Lung microvascular endothelial cell (primary cell): Measurements from ENCODE around the gene REG3G. TPM values are rescaled to one million over a fixed set of nuclear protein-coding genes. Genes with fewer than 3 reads are reported as not detected.
"Not testable (repeated sequence)": the region's sequence is repeated elsewhere in the genome, so short reads cannot be mapped to it uniquely, and the experiment has no call there.

Experiments
- DNase-seq, 2 donors: peaks; one replicate each; pipeline versions ENCODE4 v3.0.0 to v3.0.0-alpha.2; 2010; ENCODE audit warnings: low read depth in 2 of 2
- total RNA-seq: library from RNA; depleted of rRNA; stranded (reverse); fragments of >200 nt; gene quantifications from 2 replicates; pipeline ENCODE4 v1.2.1, GENCODE V29; 2014

The REG3G gene
- total RNA-seq, 1 donor from 2014 or later: not detected

DNA sequence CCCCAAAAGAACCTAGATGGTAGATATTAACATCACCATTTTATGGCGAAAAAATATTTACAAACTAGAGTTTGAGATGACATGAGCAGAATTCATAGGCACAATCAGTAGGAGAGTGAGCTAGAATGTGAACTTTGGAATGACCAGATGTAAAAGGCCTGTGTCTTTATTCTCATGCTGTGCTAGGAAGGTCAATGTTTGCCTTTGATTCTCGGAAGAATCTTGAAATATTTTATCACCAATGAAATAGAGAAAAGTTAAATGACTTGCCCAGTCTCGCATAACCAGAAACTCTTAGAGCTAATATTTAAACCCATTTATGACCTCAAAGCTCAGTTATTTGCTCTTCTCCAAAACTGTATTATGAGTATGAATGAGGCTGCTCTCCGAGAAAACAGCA, 9.2 kb upstream of the REG3G start:
- no peak for DNase-seq

GRCh38 chr2:79026061-79026460, 559 bp downstream of the REG3G start:
- DNase-seq: no peak

DNA sequence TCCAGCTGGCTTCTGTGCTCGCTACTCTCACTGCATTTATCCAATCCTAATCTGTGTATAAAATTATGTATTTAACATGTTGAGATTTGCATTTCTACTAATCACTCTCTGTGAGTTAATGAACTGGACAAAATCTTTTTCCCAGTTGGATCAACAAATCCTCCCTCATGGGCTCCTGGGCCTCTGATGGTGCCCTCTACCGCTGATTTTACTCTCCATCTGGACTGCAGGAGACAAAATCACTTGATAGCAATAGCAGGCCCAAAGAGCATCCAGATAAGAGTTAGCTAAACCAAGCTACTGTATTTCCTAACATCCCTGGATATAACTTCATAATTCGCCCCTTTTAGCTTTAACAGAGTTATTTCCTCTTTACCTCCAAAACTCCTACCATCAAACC, 14.4 kb downstream of the REG3G start:
- DNase-seq: no peak

- DNase-seq: no peak
Observed at GRCh38 chr2:79041032-79041448, 15.5 kb downstream of the REG3G start.

DNA sequence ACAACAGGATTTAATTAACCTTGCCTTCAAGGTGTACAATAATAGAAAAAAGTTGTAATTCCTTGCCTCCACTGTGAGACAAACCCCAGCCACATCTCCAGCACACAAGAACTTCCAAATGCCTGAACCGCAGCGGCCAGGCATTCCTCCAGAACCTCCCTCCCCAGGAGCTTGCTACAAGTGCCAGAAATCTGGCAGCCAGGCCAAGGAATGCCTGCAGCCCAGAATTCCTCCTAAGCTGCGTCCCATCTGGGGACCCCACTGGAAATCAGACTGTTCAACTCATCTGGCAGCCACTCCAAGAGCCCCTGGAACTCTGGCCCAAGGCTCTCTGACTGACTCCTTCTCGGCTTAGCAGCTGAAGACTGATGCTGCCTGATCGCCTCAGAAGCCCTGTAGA, 28.0 kb downstream of the REG3G start:
- DNase-seq: not testable (repeated sequence)

GRCh38 chr2:79054769-79055168, 29.3 kb downstream of the REG3G start:
- DNase-seq: not testable (repeated sequence)

DNA sequence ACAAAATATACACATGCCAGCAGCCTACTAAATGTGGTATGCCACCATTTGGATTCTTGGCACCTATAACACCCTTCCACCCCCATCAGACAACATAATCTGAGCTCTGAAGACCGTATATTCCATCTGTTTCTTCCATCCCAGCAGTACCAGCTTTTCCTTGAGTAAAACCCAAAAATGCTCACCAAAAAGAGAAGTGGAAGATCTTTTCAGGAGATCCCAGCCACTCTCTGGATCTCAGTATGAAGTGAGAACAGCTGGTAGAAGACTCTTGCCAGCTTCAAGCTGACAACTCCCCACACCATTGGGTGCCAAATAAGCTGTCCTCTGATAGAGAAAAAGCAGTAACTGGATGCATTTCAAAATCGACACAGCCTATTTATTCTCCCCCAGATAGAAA, 39.7 kb downstream of the REG3G start:
- DNase-seq: no peak

DNA sequence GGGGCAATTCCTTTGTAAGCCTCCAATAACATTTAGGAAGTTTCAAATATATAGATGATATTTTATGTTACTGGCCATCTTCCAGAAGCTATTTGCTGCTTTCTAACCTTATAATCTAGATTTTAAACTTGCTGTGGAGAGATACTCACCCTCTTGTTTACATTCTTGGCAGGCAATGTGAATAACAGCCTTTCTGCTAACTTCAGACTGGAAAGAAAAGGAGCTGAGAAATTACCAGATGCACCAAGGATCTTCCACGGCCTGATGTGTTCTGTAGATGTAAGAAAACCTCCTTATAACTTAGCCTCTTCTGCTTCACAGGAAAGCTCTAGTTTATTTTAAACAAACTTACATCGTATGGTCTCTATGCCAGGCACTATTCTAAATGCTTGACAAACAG, 45.6 kb downstream of the REG3G start:
- no peak for DNase-seq

Other genes with a start within 250 kb of the REG3G start
- gene REG1B, start 62.3 kb downstream of the REG3G start, total RNA-seq: not detected in 2 replicates
- not detected in 2 replicates for gene REG1A, start 94.8 kb downstream of the REG3G start, total RNA-seq
- gene REG3A, start 134.1 kb downstream of the REG3G start, total RNA-seq: not detected in 2 replicates